ENCODE results near the gene ASIC4. TPM values are rescaled to one million over a fixed set of nuclear protein-coding genes. Genes with fewer than 3 reads are reported as not detected.

ASIC4 gene
- total and polyA plus RNA-seq, 2 of the 8 experiments (the other 6 are each of a cell fraction or from before 2014, with no cell fraction given): 0.12 to 0.22 TPM

DNA sequence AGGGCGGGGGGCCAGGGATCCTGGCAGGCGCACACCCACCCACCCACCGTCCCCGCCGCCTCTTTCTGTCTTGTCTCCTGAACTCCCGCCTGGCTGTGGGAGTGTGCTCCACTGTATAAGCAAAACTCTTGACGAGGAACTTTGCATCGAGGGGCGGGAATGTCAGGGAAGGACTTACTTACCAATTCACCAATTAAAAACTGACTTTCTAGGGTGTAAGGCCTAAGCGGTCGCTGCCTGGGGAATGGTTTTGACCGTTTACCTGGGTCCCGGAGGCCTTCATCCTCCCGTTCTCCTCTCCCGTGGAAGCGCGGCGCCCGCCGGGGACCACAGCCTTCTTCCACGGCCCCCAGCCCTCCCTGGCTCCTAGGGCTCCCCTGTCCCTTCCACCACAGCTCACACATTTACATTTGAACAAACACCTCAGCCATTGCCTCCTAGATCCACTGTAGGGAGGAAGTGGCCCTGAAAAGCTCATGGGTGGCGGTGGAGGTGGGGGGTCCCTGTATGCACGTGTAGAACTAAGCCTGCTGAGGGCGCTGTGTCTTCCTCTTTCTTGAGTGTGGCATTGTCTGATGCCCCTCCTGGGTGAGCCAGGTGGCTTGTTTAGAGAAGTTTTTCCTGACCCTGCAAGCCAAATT, 8.9 kb downstream of the ASIC4 start (continued):
- TF ChIP-seq GTF2F1 (IDR thresholded peaks at IDR 0.05; ENCODE audit: borderline replicate concordance, low read depth, low read length) (no peak), TAF1 (IDR thresholded peaks at IDR 0.05; ENCODE audit: low read depth, low read length) (no peak), BACH1 (IDR thresholded peaks at IDR 0.05; ENCODE audit: low read length) (no peak), CREB1 (IDR thresholded peaks at IDR 0.05) (peak; percentile 52), EZH2 (IDR thresholded peaks at IDR 0.05; ENCODE audit: low read depth, low read length, severe bottlenecking) (peak; percentile 45), ZNF274 (IDR thresholded peaks at IDR 0.05; ENCODE audit: borderline replicate concordance, extremely low read depth, low read length) (no peak), EGR1 (IDR thresholded peaks at IDR 0.05; ENCODE audit: borderline replicate concordance, low read depth, low read length) (no peak), HDAC2 (IDR thresholded peaks at IDR 0.05; ENCODE audit: borderline replicate concordance in 1 of 2, low read depth in 2 of 2, low read length in 2 of 2) (peak in 1 of 2 experiments; percentile 64; a peak in 1 of 4 replicates), RNF2 (IDR thresholded peaks at IDR 0.05; ENCODE audit: borderline replicate concordance, low read depth, low read length, missing control alignments, poor library complexity, severe bottlenecking) (no peak), FOSL1 (IDR thresholded peaks at IDR 0.05; ENCODE audit: insufficient read depth, low read depth, low read length) (no peak), SAP30 (IDR thresholded peaks at IDR 0.05; ENCODE audit: insufficient read depth, insufficient replicate concordance, low read length) (no peak)
